Measurements from ENCODE around the gene POT1.
"Not testable (repeated sequence)": the region's sequence is repeated elsewhere in the genome, so short reads cannot be mapped to it uniquely, and the experiment has no call there.

The POT1 gene

DNA sequence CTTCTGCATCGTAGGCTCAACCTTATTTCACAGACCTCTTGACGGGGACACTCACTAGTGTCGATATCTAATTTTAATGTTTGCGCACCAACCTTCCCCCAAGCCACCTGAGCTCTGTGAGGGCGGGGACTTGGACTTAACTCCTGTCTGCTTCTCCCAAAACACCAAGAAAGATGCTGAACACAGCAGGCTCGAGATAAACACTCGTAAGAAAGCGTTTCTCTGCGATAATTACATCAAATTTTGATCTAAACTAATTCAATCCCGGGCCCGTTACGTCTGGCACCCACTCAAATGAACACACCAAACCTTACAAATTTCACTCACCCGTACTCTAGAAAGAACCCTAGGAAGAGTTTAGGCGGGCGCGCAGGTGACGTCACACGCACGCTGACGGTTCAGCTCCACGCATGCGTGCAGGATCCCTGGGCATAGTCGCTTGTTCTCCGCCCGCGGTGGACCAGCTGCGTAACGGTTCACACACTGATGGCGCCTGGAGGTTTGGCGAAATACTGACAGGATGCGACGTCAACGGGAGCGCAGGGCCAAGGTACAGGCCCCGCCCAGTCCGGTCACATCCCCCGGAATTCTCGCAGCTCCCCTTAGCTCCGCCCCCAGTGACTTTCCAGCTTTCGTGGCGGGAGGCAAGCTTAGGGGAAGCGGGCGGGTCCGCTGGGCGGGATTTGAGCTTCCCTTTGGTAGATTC, at the start of gene POT1:
TSS of gene POT1 (minus strand) at position 359 of the 706 bp plus-strand sequence. CDS start 32,652 bp downstream, outside the sequence.
- peak; percentile 99 for DNase-seq (ENCODE audit: low read depth)

DNA sequence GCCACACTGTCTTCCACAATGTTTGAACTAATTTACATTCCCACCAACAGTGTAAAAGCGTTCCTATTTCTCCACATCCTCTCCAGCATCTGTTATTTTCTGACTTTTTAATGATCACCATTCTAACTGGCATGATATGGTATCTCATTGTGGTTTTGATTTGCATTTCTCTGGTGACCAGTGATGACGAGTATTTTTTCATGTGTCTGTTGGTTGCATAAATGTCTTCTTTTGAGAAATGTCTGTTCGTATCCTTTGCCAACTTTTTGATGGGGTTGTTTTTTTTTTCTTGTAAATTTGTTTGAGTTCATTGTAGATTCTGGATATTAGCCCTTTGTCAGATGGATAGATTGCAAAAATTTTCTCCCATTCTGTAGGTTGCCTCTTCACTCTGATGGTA, 45.5 kb upstream of the POT1 start:
- DNase-seq (ENCODE audit: low read depth): not testable (repeated sequence)

DNA sequence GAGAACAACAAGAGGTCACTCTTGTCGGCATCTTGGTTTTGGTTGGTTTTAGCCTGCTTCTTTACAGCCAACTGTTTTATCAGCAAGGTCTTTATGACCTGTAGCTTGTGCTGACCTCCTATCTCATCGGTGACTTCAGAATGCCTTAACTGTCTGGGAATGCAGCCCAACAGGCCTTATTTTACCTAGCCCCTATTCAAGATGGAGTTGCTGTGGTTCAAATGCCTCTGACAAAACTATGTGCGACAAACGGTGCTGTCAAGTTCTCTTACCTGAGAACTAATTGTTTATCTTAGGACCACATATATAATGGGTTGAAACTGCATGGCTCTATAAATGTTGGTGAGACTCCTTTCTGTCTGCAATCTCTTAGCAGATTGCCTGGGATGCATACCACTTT, 35.9 kb upstream of the POT1 start:
- no peak for DNase-seq (ENCODE audit: low read depth)

DNA sequence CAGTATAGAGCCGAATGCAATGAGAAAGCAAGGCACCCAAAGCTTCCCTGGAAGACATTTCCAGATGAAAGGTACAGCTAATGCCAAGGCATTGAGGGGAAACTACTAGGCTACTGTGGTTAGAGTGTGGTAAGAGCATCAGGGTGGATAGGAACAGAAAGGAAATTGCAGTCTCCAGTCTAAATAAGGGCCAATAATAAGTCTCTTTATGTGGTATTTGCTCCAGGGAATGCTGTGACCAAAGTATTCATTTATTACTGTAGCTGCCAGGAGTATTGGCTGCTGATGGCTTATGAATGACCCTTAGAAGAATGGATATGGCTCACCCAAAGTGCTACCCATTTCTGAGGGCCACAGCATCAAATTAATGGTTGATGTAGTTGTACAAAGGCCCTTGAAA, 30.1 kb upstream of the POT1 start:
- no peak for DNase-seq (ENCODE audit: low read depth)

GRCh38 chr7:124957952-124958351, 28.3 kb upstream of the POT1 start:
- DNase-seq (ENCODE audit: low read depth): not testable (repeated sequence)

GRCh38 chr7:124956160-124956559, 26.5 kb upstream of the POT1 start:
- DNase-seq (ENCODE audit: low read depth): no peak

GRCh38 chr7:124954790-124955189, 25.2 kb upstream of the POT1 start:
- no peak for DNase-seq (ENCODE audit: low read depth)

DNA sequence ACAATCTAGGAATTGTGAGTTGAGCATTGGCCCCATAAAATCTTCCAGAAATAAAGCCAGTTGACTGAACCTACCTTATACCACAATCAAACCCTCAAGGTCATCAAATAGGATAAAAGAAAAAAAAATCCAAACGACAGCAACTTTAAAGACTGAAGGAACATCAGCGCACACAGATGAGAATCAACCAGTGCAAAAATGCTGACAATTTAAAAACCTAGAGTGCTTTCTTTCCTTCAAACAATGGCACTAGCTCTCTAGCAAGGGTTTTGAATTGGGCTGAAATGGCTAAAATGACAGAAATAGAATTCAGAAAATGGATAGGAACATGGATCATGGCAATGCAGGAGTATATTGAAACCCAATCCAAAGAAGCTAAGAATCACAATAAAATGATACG, 16.1 kb upstream of the POT1 start:
- DNase-seq (ENCODE audit: low read depth): no peak

- no peak for DNase-seq (ENCODE audit: low read depth)
Observed at GRCh38 chr7:124943472-124943871, 13.8 kb upstream of the POT1 start.

- DNase-seq (ENCODE audit: low read depth): no peak
Observed at GRCh38 chr7:124942399-124942798, 12.8 kb upstream of the POT1 start.

GRCh38 chr7:124940306-124940705, 10.7 kb upstream of the POT1 start:
- no peak for DNase-seq (ENCODE audit: low read depth)

GRCh38 chr7:124938128-124938527, 8.5 kb upstream of the POT1 start:
- no peak for DNase-seq (ENCODE audit: low read depth)

DNA sequence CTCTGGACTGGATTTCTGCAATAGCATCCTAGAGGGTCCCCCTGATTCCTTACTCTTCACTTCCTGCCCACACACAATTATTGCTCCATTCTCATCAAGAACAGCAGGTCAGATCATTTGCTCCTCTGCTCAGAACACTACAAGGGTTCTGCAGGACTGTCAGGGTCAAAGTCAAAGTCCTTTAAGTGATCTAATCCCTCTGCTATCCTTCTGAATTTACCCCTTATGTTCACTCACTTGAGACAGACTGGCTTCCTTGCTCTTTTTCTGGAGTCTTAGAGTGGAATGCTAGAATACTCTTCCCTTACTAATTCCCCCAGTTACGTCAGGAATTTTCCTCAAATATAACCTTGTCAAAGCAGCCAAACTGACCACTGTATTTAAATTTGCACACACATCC, 7.5 kb upstream of the POT1 start:
- DNase-seq (ENCODE audit: low read depth): no peak

GRCh38 chr7:124934841-124935240, 5.2 kb upstream of the POT1 start:
- DNase-seq (ENCODE audit: low read depth): no peak

- no peak for DNase-seq (ENCODE audit: low read depth)
Observed at GRCh38 chr7:124930655-124931597, 1.3 kb upstream of the POT1 start.

GRCh38 chr7:124930173-124930623, 573 bp upstream of the POT1 start:
- DNase-seq (ENCODE audit: low read depth): no peak

- no peak for DNase-seq (ENCODE audit: low read depth)
Observed at GRCh38 chr7:124924906-124925305, 4.7 kb downstream of the POT1 start.

GRCh38 chr7:124922200-124922599, 7.4 kb downstream of the POT1 start:
- DNase-seq (ENCODE audit: low read depth): no peak

- DNase-seq (ENCODE audit: low read depth): no peak
Observed at GRCh38 chr7:124919841-124920240, 9.8 kb downstream of the POT1 start.

DNA sequence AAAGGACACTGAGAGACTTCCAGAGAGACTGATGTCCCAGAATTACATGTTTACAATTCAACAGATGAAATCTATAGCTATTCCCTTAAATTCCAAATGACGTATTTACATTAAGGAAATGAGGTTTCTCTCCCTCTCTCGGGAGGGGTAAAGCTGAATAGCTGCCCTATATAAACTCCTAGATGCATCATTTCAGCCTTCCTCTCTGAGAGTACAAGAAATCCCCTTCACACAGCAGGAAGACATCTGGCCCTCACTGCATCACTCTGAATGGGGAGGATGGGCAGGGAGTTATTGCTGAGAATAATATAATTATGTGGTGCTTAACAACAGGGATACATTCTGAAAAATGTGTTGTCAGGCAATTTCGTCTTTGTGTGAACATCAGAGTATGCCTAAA, 11.0 kb downstream of the POT1 start:
- DNase-seq (ENCODE audit: low read depth): no peak

GRCh38 chr7:124915242-124915641, 14.4 kb downstream of the POT1 start:
- DNase-seq (ENCODE audit: low read depth): no peak

DNA sequence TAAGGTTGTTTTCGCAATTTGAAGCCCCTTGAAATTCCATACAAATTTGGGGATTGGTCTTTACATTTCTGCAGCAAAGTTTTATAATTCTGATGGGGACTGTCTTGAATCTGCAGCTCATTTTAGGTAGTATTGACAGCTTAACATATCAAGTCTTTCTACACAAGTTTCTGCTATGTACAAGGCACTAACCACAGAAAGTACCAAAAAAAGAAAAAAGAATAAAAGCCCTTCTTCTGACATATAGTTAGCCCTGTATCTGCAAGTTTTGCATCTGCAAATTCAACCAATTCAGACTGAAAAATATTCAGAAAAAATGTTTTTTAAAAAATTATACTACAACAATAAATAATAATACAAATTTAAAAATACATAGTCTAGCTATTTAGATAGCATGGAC, 15.3 kb downstream of the POT1 start:
- no peak for DNase-seq (ENCODE audit: low read depth)

DNA sequence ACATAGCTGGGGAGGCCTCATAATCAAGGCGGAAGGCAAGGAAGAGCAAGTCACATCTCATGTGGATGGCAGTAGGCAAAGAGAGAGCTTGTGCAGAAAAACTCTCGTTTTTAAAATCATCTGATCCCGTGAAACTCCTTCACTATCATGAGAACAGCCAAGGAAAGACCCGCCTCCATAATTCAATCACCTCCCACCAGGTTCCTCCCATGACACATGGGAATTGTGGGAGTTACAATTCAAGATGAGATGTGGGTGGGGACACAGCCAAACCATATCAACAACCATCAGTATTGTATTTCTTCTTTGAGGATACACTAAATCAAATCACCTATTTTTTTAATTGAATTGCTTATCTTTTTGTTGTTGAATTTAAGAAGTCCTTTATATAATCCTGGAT, 16.7 kb downstream of the POT1 start:
- no peak for DNase-seq (ENCODE audit: low read depth)

All from GM04504 (cell line).